HG02678 (cell line): Measurements from ENCODE around the gene MAEL.
"Not testable (repeated sequence)": the region's sequence is repeated elsewhere in the genome, so short reads cannot be mapped to it uniquely, and the experiment has no call there.

Source experiments
- ATAC-seq: cut with Tn5 transposase; IDR thresholded peaks from one replicate; pipeline ENCODE4 v1.9.1; 2021; ENCODE audit warnings: mild to moderate bottlenecking, moderate library complexity; ENCODE audit not compliant: unreplicated experiment

Gene MAEL

GRCh38 chr1:166977951-166978350, 11.1 kb upstream of the MAEL start:
- no peak for ATAC-seq

- peak; percentile 38 for ATAC-seq
These were observed 10.3 kb upstream of the MAEL start for GRCh38 chr1:166978821-166979220.

- no peak for ATAC-seq
These were observed 8.7 kb upstream of the MAEL start for GRCh38 chr1:166980383-166980782.

- no peak for ATAC-seq
These were observed 8.3 kb upstream of the MAEL start for GRCh38 chr1:166980818-166981217.

- ATAC-seq: no peak
These were observed 7.5 kb upstream of the MAEL start for GRCh38 chr1:166981589-166981988.

GRCh38 chr1:166999075-166999474, 10.0 kb downstream of the MAEL start:
- ATAC-seq: peak; percentile 43

GRCh38 chr1:166999500-167000055, 10.5 kb downstream of the MAEL start:
- ATAC-seq: peak; percentile 81

- no peak for ATAC-seq
These were observed 11.5 kb downstream of the MAEL start for GRCh38 chr1:167000546-167000945.

GRCh38 chr1:167002354-167002753, 13.3 kb downstream of the MAEL start:
- ATAC-seq: no peak

GRCh38 chr1:167003711-167004110, 14.6 kb downstream of the MAEL start:
- ATAC-seq: no peak

- no peak for ATAC-seq
These were observed 22.6 kb downstream of the MAEL start for GRCh38 chr1:167011560-167012191.

GRCh38 chr1:167012570-167012969, 23.5 kb downstream of the MAEL start:
- no peak for ATAC-seq

- ATAC-seq: no peak
These were observed 24.2 kb downstream of the MAEL start for GRCh38 chr1:167013108-167013929.

GRCh38 chr1:167016100-167016750, 27.1 kb downstream of the MAEL start:
- ATAC-seq: no peak

- ATAC-seq: no peak
These were observed 33.3 kb downstream of the MAEL start for GRCh38 chr1:167022384-167022783.

- not testable (repeated sequence) for ATAC-seq
These were observed 40.5 kb downstream of the MAEL start for GRCh38 chr1:167029553-167029952.

- no peak for ATAC-seq
These were observed 44.6 kb downstream of the MAEL start for GRCh38 chr1:167033646-167034045.

GRCh38 chr1:167043752-167044488, 54.8 kb downstream of the MAEL start:
- ATAC-seq: peak; percentile 99

- ATAC-seq: no peak
These were observed 62.8 kb downstream of the MAEL start for GRCh38 chr1:167051907-167052306.

- ATAC-seq: no peak
These were observed 63.3 kb downstream of the MAEL start for GRCh38 chr1:167052389-167052788.

- no peak for ATAC-seq
These were observed 65.5 kb downstream of the MAEL start for GRCh38 chr1:167054531-167054930.
